CD4-positive, alpha-beta T cell (primary cell): ENCODE measurements around the gene IRS2. TPM values are rescaled to one million over a fixed set of nuclear protein-coding genes. Genes with fewer than 3 reads are reported as not detected.

ENCODE experiments used
- ATAC-seq: fragments of 200-7000 bp; cut with Tn5 transposase; one replicate; pipeline ENCODE4 v1.10.0; 2022; ENCODE audit warnings: mild to moderate bottlenecking; ENCODE audit not compliant: poor library complexity
- CTCF ChIA-PET: fragments of 350-600 bp; sonication (Branson Sonifier 250); formaldehyde crosslinking; loops from one replicate; lab custom pipeline; 2021; ENCODE audit warnings: antibody characterized with exemption, inconsistent platforms; lab: Charles Lee
- POLR2A ChIA-PET: fragments of 350-600 bp; sonication (Branson Sonifier 250); formaldehyde crosslinking; loops from one replicate; lab custom pipeline; 2021; ENCODE audit warnings: antibody characterized with exemption, inconsistent platforms; lab: Charles Lee
- DNase-seq, 14 experiments: peaks; one replicate each; pipeline ENCODE4 v3.0.0-alpha.2; 2013 to 2020; ENCODE audit warnings: mixed read lengths in 2 of 14
- H3K27ac ChIP-seq, 2 donors: one replicate each; pipeline versions ENCODE4 v1.5.1 to v1.7.0; 2013; ENCODE audit warnings: low read length in 2 of 2, low read depth in 1 of 2, mild to moderate bottlenecking in 1 of 2
- H3K27me3 ChIP-seq, 2 experiments: 1 replicate in 1 of 2; 2 replicates in 1 of 2; pipeline versions ENCODE4 v1.6.1 to v1.7.0; 2013; ENCODE audit warnings: low read length in 2 of 2, control low read depth in 1 of 2, mild to moderate bottlenecking in 1 of 2, moderate library complexity in 1 of 2; ENCODE audit not compliant: insufficient read depth in 2 of 2, control insufficient read depth in 1 of 2
- H3K36me3 ChIP-seq: one replicate; pipeline ENCODE4 v1.6.1; 2013; ENCODE audit warnings: low read length, control low read depth; ENCODE audit not compliant: insufficient read depth
- H3K4me1 ChIP-seq: one replicate; pipeline ENCODE4 v1.6.1; 2013; ENCODE audit warnings: low read length, control low read depth; ENCODE audit not compliant: insufficient read depth
- H3K4me3 ChIP-seq: one replicate; pipeline ENCODE4 v1.5.1; 2013; ENCODE audit warnings: mild to moderate bottlenecking, low read length, moderate library complexity
- H3K9me3 ChIP-seq, 2 experiments: 1 replicate in 1 of 2; 2 replicates in 1 of 2; pipeline versions ENCODE4 v1.6.1 to v1.7.0; 2013; ENCODE audit warnings: low read length in 2 of 2, mild to moderate bottlenecking in 2 of 2, control low read depth in 1 of 2, moderate library complexity in 1 of 2; ENCODE audit not compliant: control insufficient read depth in 1 of 2, insufficient read depth in 1 of 2
- H3K27ac Mint-ChIP-seq: one replicate; pipeline ENCODE4 v1.8.0; 2020; ENCODE audit warnings: mixed read lengths
- H3K27me3 Mint-ChIP-seq: one replicate; pipeline ENCODE4 v1.8.0; 2021; ENCODE audit warnings: mixed read lengths
- H3K36me3 Mint-ChIP-seq: one replicate; pipeline ENCODE4 v1.8.0; 2021; ENCODE audit warnings: low read depth, mixed read lengths
- H3K4me1 Mint-ChIP-seq: one replicate; pipeline ENCODE4 v1.8.0; 2021; ENCODE audit warnings: low read depth, mixed read lengths
- H3K4me3 Mint-ChIP-seq: one replicate; pipeline ENCODE4 v1.8.0; 2020; ENCODE audit warnings: mild to moderate bottlenecking, mixed read lengths
- H3K9me3 Mint-ChIP-seq: one replicate; pipeline ENCODE4 v1.8.0; 2020; ENCODE audit warnings: mixed read lengths
- intact Hi-C, 2 experiments: fragments of 100-400 bp; cut with DNase I in 1 of 2; cut with micrococcal nuclease in 1 of 2; formaldehyde crosslinking; loops; one replicate each; pipeline versions ENCODE4 v1.15.1 to v1.9.0; 2023 to 2025; cut with DNase I, micrococcal nuclease
- total RNA-seq, 174 experiments: library from RNA in 2 of 174; stranded (reverse) in 2 of 174; gene quantifications; one replicate each; pipeline ENCODE4 v1.2.3 and lab custom pipeline; 2021 to 2026
- TF ChIP-seq, protein P1 (sequence below): fragments of 200-600 bp; IDR thresholded peaks from one replicate; pipeline ENCODE4 v1.8.0; 2022; ENCODE audit warnings: antibody characterized with exemption, mild to moderate bottlenecking

IRS2 gene
- total RNA-seq, 2 experiments from 2014 or later, result 188 to 193 TPM

DNA sequence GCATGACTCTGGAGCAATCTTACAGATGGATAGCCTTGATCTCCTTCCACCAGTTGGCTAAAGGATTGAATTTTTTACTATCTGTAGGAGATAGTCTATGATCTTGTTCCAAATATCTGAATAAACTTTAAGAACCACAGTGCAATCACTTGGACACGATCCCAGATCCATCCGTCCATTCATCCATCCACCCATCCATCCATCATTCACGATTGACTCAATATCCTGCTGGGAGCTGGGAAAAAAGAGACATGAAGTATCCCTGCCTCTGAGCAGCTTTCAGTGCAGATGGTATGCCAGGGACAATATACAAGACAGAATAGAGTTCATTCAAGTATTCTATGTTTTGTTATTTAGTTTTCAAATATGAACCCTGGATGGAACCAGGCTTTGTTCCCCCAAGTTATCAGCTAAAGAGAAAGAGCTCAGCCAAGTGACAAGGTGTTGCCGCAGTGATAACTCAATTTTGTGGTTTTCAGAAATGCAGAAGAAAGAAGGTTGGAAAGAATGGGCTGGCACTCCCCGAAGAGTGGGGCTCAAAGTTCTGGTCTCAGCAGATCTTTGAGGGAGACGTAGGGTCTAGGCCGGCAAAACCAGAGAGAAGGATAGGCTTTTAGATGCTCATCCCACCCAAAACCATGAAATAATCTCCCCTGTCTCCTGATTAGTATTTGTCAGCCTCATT, 66.3 kb downstream of the IRS2 start:
- H3K27ac Mint-ChIP-seq, result no peak overlapping the region
- CTCF ChIA-PET, result no interaction called here
- TF ChIP-seq, protein P1, sequence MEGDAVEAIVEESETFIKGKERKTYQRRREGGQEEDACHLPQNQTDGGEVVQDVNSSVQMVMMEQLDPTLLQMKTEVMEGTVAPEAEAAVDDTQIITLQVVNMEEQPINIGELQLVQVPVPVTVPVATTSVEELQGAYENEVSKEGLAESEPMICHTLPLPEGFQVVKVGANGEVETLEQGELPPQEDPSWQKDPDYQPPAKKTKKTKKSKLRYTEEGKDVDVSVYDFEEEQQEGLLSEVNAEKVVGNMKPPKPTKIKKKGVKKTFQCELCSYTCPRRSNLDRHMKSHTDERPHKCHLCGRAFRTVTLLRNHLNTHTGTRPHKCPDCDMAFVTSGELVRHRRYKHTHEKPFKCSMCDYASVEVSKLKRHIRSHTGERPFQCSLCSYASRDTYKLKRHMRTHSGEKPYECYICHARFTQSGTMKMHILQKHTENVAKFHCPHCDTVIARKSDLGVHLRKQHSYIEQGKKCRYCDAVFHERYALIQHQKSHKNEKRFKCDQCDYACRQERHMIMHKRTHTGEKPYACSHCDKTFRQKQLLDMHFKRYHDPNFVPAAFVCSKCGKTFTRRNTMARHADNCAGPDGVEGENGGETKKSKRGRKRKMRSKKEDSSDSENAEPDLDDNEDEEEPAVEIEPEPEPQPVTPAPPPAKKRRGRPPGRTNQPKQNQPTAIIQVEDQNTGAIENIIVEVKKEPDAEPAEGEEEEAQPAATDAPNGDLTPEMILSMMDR, result no peak

DNA sequence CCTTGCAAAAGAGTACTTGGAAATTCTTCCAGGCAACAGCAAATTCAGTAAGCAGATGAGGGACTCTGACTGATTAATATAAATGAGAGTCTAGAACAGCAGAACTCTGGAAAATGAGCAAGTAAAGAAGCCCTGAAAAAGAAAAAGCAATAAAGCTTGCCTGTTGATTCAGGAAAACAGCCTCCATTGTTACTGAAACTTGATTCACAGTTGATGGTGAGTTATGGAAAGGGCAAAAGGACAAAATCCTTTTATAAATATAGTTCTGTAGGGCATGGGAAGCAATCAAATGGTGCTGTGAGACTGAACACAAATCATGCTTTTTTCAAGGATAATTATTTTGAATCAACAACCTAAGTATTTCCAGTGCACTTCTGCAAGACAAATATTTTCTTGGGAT, 67.7 kb downstream of the IRS2 start:
- no peak overlapping the region for H3K27ac Mint-ChIP-seq
- ChIA-PET POLR2A (no interaction called here), CTCF (no interaction called here)
- ATAC-seq (no peak), DNase-seq (no peak)
- Histone ChIP-seq H3K9me3 (no peaks in the 10 kb centered on the region), H3K27ac (no peak overlapping the region), H3K4me1 (no peaks in the 10 kb centered on the region), H3K36me3 (no peaks in the 10 kb centered on the region), H3K4me3 (no peak overlapping the region), H3K27me3 (no peaks in the 10 kb centered on the region)
- TF ChIP-seq, protein P1, result no peak
- no peaks in the 10 kb centered on the region for H3K9me3 Mint-ChIP-seq
- H3K36me3 Mint-ChIP-seq, result no peaks in the 10 kb centered on the region
- H3K4me3 Mint-ChIP-seq, result no peak overlapping the region
- no peaks in the 10 kb centered on the region for H3K4me1 Mint-ChIP-seq
- H3K27me3 Mint-ChIP-seq, result peaks cover 12% of the 10 kb centered on the region
- intact Hi-C loops, result no loop called here

More for the DNA sequence above, 66.3 kb downstream of the IRS2 start:
- POLR2A ChIA-PET, result no interaction called here
- Histone ChIP-seq H3K4me1 (no peaks in the 10 kb centered on the region), H3K36me3 (no peaks in the 10 kb centered on the region), H3K27me3 (no peaks in the 10 kb centered on the region), H3K27ac (no peak overlapping the region), H3K4me3 (no peak overlapping the region), H3K9me3 (no peaks in the 10 kb centered on the region)
- H3K4me1 Mint-ChIP-seq, result no peaks in the 10 kb centered on the region
- ATAC-seq (no peak), DNase-seq (no peak)
- intact Hi-C loops, result no loop called here
- peaks cover 9% of the 10 kb centered on the region for H3K27me3 Mint-ChIP-seq
- H3K36me3 Mint-ChIP-seq, result no peaks in the 10 kb centered on the region
- no peak overlapping the region for H3K4me3 Mint-ChIP-seq
- H3K9me3 Mint-ChIP-seq, result no peaks in the 10 kb centered on the region

DNA sequence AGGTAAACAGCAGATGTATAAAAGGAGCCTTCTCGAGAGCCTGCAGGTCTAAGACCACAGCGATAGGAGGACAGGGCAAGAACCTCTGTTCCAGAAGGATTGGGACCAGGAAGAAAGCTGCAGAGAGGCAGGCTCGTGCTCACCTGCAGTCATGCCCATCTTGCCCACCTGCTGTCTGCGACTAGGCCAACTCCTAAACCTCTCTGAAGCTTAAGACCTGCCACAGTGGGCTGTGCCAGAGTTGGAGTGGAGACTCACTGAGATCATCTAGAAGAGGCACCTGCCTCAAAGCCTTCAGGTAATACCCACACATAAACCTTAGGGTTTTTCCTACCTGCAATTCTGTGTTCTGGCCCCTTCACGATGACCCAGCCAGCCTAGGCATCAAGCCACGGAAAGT, 68.7 kb downstream of the IRS2 start:
- ChIA-PET POLR2A (no interaction called here), CTCF (no interaction called here)
- Histone ChIP-seq H3K4me1 (no peaks in the 10 kb centered on the region), H3K4me3 (no peak overlapping the region), H3K36me3 (no peaks in the 10 kb centered on the region), H3K27ac (no peak overlapping the region), H3K9me3 (no peaks in the 10 kb centered on the region), H3K27me3 (no peaks in the 10 kb centered on the region)
- no peaks in the 10 kb centered on the region for H3K4me1 Mint-ChIP-seq
- peaks cover 12% of the 10 kb centered on the region for H3K27me3 Mint-ChIP-seq
- DNase-seq (no peak), ATAC-seq (no peak)
- intact Hi-C loops, result no loop called here
- no peaks in the 10 kb centered on the region for H3K9me3 Mint-ChIP-seq
- no peaks in the 10 kb centered on the region for H3K36me3 Mint-ChIP-seq
- TF ChIP-seq, protein P1, result no peak
- no peak overlapping the region for H3K4me3 Mint-ChIP-seq
- no peak overlapping the region for H3K27ac Mint-ChIP-seq
